ENCODE results near the gene NELL1.

NELL1 gene

DNA sequence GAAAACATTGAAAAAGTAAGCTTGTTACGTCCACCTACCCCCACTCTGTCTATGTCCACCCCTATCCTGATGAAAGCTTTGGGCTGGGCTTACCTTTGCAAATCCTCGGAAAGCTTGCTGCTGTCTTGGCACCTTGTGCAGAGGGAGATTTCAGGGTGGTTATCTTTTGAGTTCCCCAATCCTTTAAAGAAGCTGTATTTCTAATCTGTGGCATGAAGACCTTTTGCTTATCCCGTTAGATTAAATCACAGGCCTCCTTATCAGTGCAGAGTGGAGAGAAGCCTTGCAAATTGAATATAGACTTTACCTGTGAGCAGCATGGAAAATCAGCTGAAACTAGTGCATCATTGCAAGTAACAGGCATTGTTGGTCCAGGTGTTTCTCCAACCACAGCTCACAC, 942.9 kb downstream of the NELL1 start:
- in situ Hi-C loops (cut with HindIII; ENCODE audit: low sequenced_read_pairs): no loop called here

DNA sequence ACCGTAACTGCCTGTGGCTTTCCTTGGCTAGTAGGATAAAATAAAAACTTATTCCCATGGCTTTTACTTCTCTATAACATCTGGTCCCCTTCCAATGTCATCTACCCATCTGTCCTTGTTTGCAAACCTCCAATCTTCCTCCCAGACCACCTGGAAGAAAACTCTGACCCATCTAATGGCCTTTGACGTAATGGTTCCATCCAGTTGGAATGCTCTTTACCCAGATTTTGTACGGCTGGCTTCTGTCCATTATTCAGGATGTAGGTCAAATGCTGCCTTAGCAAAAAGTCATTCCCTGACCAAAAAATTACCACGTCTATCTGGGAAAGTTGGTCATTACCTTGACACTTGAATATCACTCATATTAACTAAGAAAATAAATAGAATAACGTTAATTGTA, 945.6 kb downstream of the NELL1 start:
- in situ Hi-C loops (cut with HindIII; ENCODE audit: low sequenced_read_pairs): no loop called here

- in situ Hi-C loops (cut with HindIII; ENCODE audit: low sequenced_read_pairs): no loop called here
These were observed 946.6 kb downstream of the NELL1 start for GRCh38 chr11:21615955-21616371.

DNA sequence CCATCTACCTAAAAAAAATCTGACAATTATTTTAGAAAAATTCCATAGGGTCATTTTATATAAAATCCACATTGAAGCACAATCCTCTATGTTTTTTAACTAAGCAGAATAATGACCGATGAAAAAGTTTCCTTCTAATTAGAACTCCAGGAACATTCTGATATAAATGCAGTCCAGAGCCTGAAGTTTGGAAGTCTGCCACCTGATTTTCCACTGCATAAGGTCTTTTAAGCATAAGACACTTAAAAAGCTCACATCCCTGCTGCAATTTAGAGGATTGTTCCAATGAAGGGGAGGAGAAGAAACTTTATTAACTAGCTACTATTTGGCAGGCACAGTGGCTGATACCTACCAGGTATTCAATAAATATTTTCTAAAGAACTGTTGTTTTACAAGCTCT, 953.2 kb downstream of the NELL1 start:
- in situ Hi-C loops (cut with HindIII; ENCODE audit: low sequenced_read_pairs): no loop called here

DNA sequence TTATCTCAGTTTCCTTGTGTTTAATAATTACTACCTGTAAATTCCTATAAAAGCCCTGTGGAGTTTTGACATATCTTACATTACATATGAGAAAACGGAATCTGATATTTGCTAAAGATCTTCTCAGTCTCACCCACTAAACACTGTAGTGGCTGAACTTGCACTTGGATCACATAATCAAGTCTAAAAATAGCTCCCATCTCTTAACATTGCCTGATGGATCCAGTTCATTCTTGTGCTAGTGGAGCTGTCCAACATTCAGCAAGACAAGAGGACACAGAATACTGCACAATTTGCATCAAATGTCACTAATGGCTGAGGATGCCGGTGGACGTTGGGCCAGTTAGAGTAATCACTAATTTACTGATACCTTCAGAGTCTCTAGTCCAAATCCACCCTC, 953.6 kb downstream of the NELL1 start:
- in situ Hi-C loops (cut with HindIII; ENCODE audit: low sequenced_read_pairs): no loop called here
